Prostate gland (tissue), 2 donors: Measurements from ENCODE around the gene SUCNR1.

ENCODE experiments used
- CTCF ChIP-seq, 4 experiments: fragments of 200-600 bp in 2 of 4; fragments of 450-650 bp in 2 of 4; sonication (generic) in 2 of 4; IDR thresholded peaks; 1 replicate in 3 of 4; 2 replicates in 1 of 4; pipeline ENCODE4 v1.5.1; 2016 to 2019; ENCODE audit warnings: antibody characterized with exemption in 4 of 4, mild to moderate bottlenecking in 2 of 4, moderate library complexity in 2 of 4
- POLR2A ChIP-seq: fragments of 450-650 bp; IDR thresholded peaks from one replicate; pipeline ENCODE4 v1.6.1; 2016; ENCODE audit warnings: antibody characterized with exemption, mild to moderate bottlenecking
- POLR2AphosphoS5 ChIP-seq: sonication (generic); formaldehyde crosslinking; IDR thresholded peaks from one replicate; pipeline ENCODE4 v1.6.1; 2017; ENCODE audit warnings: antibody characterized with exemption

GRCh38 chr3:151873398-151873797 is at the start of gene SUCNR1:
- TF ChIP-seq CTCF (IDR thresholded peaks at IDR 0.05) (no peak), POLR2A (no peak), POLR2AphosphoS5 (no peak)
